Activated naive CD8-positive, alpha-beta T cell treated with anti-CD3 and anti-CD28 coated beads, Interleukin-2, amount 50 U/mL, for 16 hours (primary cell): ENCODE measurements around the gene GNAZ.
"Not testable (repeated sequence)": the region's sequence is repeated elsewhere in the genome, so short reads cannot be mapped to it uniquely, and the experiment has no call there.

Experiments used
- DNase-seq: peaks from one replicate; pipeline ENCODE4 v3.0.0-alpha.2; 2020; ENCODE audit warnings: low read depth, low spot score

Gene GNAZ

GRCh38 chr22:23070418-23071229 lies at the start of gene GNAZ:
Gene GNAZ (plus strand): TSS chr22:23070519. CDS start chr22:23095696, 25,177 bp downstream.
- DNase-seq: no peak

DNA sequence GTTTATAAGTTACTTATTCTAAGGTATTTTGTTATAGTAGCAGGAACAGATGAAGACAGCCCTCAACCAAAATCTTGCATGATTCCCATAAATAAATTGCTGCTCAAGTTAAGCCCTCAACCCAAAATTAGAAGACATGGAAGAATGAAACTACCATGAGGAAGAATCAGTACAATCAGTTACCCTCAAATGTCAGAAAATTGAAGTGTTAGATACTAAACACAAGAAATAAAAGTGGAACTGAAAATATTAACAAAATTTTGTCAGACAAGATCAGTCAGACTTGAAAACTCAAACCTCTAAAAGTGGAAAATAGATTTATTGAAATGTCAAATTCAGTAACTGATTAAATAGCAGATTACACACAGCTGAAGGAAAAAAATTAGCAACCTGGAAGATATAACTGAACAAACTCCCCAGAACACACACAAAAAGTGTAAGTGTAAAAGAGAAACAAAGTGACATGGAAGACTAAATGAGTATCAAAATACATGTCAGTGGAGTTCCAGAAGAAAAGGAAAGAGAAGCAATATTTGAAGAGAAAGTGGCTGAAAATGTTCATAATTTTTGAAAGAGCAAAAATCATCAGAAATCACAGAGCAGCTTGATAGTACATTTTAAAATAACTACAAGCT lies 49.5 kb upstream of the GNAZ start:
- no peak for DNase-seq

GRCh38 chr22:23021660-23022353 lies 48.5 kb upstream of the GNAZ start:
- not testable (repeated sequence) for DNase-seq

DNA sequence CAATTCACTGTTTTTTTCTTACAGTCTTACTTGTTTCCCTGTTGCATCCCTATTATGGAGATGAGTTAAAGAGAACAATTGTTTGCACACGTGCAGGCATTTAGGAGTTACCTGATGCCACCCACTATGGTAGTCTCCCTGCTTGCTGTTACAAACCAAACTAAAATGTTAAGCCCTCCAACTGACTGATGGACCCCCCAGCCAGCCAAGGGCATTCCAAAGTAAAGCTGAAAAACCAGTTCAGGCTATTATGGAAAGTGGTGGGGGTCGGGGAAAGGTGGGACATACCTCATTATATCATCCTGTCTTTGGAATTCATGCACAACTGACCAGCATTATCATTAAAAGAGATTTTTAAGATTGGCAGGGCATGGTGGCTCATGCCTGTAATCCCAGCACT lies 47.0 kb upstream of the GNAZ start:
- no peak for DNase-seq

- DNase-seq: no peak
Observed at GRCh38 chr22:23026777-23027176, 43.5 kb upstream of the GNAZ start.

DNA sequence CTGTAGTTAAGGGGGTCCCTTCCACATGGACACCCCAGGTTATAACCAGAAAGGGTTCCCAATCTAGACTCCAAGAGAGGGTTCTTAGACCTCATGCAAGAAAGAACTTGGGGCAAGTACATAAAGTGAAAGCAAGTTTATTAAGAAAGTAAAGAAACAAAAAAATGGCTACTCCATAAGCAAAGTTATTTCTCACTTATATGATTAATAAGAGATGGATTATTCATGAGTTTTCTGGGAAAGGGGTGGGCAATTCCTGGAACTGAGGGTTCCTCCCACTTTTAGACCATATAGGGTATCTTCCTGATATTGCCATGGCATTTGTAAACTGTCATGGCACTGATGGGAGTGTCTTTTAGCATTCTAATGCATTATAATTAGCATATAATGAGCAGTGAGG lies 42.5 kb upstream of the GNAZ start:
- DNase-seq: not testable (repeated sequence)

DNA sequence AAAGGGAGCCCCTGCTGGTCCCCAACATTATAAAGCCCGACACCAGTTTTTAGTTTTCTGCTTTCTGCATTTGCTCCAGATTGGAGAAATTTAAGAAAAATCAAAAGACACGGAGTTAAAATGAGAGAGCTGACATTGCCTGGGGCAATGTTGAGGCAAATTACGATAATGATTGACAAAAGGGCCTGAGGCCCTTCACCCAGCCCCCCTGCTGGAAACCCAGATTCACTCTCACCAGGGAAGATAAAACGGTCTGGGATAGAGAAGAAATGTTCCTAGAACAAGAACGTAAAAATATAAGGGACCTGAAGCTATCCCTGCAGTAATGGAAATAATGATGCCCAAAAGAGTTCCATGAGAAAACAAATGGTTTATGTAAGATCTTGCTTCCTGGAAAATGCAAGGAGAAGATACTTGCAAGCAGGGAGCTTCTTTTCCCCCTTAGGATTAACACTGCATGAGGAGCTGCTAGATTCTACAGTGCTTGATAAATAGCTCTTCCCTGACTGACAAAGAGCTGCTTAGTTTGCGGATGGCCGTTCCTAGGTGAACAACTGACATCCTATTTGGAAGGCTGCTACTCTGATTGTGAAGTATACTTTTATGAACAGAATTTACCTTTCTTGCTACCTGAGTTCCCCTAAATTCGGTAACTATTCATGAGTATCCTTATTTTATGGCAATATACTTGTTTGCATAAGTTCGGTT lies 40.6 kb upstream of the GNAZ start:
- DNase-seq: no peak

DNA sequence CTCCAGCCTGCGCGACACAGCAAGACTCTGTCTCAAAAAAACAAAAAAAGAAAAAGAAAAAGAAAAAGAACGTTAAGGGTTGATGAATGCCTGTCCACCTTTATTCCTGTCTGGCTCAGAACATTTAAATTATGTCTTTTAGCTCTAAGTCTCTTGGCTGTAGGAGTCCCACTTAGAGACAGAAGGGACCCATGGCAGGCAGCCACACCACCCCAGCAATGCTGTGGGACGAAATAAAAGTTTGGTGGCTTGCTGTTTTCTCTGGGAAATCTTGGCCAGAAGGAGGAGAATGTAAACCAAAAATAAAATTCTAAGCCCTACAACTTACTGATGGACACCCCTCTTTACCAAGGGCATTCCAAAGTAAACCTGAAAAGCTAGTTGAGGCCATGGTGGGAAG lies 38.9 kb upstream of the GNAZ start:
- no peak for DNase-seq

GRCh38 chr22:23031786-23032185 lies 38.5 kb upstream of the GNAZ start:
- no peak for DNase-seq

- no peak for DNase-seq
Observed at GRCh38 chr22:23032658-23033057, 37.7 kb upstream of the GNAZ start.

GRCh38 chr22:23033116-23033905 lies 37.0 kb upstream of the GNAZ start:
- no peak for DNase-seq

DNA sequence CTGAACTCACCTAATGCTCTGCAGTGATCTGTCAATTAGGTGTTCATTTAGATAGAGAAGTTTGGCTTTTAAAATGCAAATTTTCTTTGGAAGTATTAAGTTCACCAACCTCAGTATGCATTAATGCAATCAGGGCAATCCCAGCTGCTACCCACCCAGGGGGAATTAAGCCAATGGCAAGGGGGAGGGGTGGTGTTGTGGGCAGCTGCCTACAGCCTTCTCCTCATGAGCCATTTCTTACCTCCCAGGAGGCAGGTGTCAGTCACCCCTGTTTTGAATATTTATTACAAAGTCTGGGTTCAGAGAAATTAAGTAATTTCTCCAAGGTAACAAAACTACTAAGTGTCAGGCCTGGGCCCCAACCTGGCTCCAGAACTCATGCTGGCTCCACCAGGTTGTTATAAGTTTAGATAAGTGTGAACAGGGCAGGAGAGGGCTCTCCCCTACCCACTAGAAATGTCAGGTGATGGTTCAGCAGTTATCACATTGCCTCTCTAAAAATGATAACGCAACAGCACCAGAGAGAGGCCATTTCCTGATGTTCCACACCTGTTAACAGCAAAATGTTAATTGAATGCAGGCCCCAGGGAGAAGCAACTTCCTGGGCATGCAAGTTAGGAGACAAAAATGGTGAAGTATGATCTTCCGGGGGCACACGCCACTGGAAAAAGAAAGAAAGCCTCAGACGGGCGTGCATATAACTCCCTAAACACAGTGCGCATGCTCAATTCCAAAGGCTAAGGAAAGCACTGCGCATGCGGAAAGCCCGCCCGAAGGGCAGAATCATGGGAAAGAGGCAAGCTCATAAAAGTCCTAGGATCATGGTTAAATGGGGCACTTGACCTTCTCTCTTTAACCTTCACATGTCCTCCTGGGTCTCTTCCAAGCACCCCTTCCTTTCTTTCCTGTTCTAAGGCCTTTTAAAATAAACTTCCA lies 35.4 kb upstream of the GNAZ start:
- no peak for DNase-seq

DNA sequence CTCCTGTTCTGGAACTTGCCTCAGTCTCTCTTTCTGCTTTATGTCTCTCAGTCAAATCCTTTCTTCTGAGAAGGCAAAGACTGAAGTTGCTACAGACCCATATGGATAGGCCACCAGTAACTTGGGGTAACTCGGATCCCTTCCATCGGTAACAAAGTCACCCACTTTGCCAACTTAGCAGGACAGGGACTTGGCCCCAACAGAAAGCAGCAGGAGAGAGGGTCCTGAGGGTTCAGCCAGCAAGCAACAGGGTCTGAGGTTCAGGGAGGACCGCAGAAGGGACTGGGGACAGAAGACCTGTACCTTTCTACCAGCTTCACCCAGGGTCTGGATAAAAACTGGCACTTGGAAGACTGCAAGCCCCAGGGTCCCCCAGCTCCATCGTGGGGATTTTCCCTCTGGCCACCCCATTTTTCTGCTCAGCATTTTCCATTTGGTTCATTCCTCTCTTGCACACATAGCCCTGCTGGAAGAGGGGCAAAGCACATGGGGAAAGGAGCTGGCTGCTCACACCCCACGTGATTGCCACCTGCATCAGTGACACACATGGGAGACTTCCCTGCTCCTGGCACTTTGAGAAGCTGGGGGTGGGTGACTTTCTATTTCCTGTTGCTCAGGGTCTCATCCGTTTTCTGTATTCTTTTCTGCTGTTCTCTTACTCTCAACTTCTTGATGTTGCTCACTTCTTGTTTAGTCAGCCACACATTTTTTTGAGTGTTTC lies 34.6 kb upstream of the GNAZ start:
- no peak for DNase-seq

DNA sequence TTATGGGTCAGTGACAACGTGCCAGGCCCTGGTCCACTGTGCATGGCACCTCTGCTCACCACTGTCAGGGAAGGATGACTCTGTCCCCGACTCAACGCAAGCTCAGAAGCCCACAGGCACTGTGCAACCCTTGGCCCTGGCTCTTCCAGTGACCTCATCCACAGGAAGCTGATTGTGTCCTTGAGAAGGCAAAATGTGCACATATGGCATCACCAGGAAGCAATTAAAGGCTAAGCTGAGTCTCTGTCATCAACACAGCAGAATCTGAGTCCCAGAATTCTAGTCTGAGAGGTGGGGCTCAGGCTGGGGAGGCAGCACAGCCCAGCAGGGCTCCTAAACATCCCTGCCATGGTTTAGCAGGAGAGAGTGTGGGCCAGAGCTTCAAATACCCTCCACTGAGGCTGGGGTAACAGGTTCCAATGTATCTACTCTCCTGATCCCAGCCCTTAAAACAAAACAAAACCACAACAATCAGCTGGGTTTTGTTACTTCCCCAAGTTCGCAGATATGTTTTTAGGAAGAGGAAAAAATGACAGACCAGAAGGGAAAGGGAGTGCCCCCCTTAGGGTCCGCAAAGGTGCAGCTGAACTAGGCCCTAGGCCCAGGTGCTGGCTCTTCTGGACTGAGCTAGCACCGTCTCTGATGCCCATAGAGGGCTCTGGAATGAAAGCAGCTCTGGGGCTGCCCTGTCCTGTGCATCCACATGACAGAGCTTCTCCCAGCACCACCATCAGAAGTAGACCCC lies 33.5 kb upstream of the GNAZ start:
- no peak for DNase-seq

DNA sequence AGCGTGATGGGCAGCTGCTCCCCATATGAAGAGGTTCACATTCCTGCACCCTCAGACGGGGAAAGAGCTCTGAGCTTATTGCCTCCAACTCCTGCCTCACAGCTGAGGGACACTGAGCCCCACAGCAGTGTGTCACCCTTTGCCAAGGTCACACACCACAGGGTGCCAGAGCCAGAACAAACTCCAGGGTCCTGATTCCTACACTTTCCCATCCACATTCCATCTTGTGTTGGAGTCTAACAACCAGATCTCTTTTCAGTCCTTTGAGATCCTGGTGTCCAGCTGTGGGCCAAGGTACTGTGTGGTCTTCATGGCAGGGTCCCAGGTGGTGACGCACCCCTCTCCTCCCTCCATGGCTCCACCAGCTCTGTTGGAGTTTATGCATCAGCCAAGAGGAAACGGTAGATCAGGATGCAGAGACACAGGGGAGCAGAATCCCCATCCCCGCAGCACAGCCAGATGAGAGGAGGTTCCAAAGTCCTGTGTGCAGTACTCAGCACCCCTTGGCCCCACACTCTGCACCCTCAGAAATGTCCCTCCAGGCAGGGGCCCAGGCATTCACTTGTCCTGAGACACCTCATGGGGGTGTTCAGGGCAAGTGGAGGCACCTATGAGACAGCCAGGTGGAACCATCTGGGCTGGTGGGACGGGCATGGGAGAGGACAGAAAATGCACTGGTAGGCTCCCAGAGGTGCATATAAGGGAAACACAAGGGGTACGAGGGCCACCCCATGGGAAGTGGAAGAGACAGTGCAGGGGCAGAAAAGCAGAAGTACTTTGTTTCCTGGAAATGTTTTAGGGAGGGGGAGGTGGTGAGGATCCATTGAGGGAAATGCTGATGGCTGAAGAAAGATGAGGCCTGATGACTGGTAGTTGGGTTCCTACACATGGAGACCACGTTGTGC lies 32.6 kb upstream of the GNAZ start:
- no peak for DNase-seq

DNA sequence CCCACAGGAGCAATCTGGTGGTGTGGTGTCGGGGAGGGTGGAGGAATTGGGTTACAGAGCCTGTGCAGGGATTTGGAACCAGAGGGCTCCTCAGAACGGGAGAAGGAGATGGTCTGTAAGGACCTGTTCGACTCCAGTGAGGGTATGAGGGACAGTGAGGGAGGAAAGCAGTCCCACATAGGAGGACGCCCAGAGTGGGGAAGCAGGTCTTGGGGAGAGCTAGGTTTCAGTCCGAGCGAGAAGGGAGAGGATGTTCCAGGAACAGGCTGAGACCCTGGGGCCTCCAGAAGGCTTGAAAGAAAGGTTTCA lies 32.0 kb upstream of the GNAZ start:
- DNase-seq: no peak

DNA sequence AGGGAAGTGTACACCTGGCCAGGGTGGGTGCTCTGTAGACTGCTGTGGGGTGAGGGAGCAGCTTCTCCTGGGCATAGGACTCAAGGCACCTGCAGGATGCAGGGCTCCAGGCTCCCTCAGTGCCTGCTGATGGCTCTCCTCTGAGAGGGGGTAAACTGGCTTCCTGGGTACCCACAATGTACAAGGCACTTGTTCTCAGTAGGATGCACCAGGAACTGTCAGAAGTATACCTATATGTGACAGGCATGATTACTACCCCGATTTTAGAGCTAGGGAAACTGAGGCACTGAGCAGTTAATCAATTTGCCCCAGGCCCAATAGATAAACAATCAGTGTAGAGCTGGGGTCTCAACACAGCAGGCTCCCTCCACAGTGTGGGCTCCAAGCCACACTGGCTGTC lies 31.4 kb upstream of the GNAZ start:
- DNase-seq: no peak

DNA sequence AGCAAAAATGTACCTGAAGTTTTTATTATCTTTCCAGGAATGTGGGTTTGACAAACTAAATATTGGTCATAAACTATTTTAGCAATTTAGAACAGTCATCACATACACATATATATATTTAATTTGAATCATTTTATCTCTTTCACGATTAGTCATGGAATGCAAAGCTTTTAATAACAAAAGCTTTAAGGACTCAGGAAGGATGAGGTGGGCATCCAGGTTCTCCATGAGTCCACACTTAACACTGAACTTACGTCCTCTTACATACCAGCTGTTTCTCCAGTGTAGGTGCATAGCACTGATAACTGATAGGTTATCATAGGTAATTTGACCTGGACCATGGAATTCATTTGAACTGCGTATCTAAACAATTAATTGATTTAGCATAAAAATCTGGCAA lies 28.1 kb upstream of the GNAZ start:
- no peak for DNase-seq
